AG04449 (cell line): ENCODE results near the gene IBSP.

Experiments used
- CTCF ChIA-PET: fragments of 350-600 bp; formaldehyde crosslinking; extraction: SDS; loops from one replicate; lab custom pipeline; 2021; ENCODE audit warnings: antibody characterized with exemption; lab: Yijun Ruan, JAX
- POLR2A ChIA-PET: fragments of 400-600, 350-600 bp; formaldehyde crosslinking; extraction: SDS; loops from one replicate; lab custom pipeline; 2020; ENCODE audit warnings: antibody characterized with exemption, inconsistent platforms; lab: Yijun Ruan, JAX
- DNase-seq: peaks from one replicate; pipeline ENCODE4 v3.0.0-alpha.2; 2010; ENCODE audit warnings: low read depth, low spot score
- H3K4me3 ChIP-seq: 2 replicates; pipeline ENCODE4 v1.5.1; 2011; ENCODE audit warnings: low read depth, mild to moderate bottlenecking, control low read depth, low read length
- CTCF ChIP-seq: IDR thresholded peaks from one replicate; pipeline ENCODE4 v1.5.1; 2011; ENCODE audit warnings: mild to moderate bottlenecking, moderate library complexity, low read length, control low read depth, inconsistent platforms; ENCODE audit not compliant: insufficient read depth; ENCODE audit errors: missing control alignments

The IBSP gene

GRCh38 chr4:87832669-87833068, 33.3 kb downstream of the IBSP start, which contains the start of gene MEPE:
Gene MEPE, plus strand, starts transcription at chr4:87832969. Its CDS starts 1,746 bp downstream, at chr4:87834715.
- POLR2A ChIA-PET: no interaction called here
- TF ChIP-seq CTCF: no peak
- CTCF ChIA-PET: interaction anchor here (1.5 to 2.6 kb wide), 3 partner anchors 14 to 289 kb away, joined by 3 to 9 read pairs (median 4); no protein-coding TSS in a partner anchor
- DNase-seq: no peak
- H3K4me3 ChIP-seq: no peak within 1 kb of the TSS

- POLR2A ChIA-PET: no interaction called here
- no peak for TF ChIP-seq CTCF
- CTCF ChIA-PET: interaction anchor here (0.7 to 2.6 kb wide), 4 partner anchors 15 to 290 kb away, joined by 3 to 9 read pairs (median 3); no protein-coding TSS in a partner anchor
- H3K4me3 ChIP-seq: no peak overlapping the region
- no peak for DNase-seq
These were observed 35.0 kb downstream of the IBSP start for GRCh38 chr4:87834401-87834800.

GRCh38 chr4:87835197-87835596, 35.8 kb downstream of the IBSP start:
- H3K4me3 ChIP-seq: no peak overlapping the region
- CTCF ChIA-PET: interaction anchor here (0.7 to 5.5 kb wide), 5 partner anchors 14 to 291 kb away, joined by 3 to 130 read pairs (median 3); no protein-coding TSS in a partner anchor
- DNase-seq: no peak
- no peak for TF ChIP-seq CTCF
- POLR2A ChIA-PET: no interaction called here

GRCh38 chr4:87835743-87836142, 36.4 kb downstream of the IBSP start:
- ChIA-PET CTCF (interaction anchor here (1.5 to 5.5 kb wide), 3 partner anchors 13 to 157 kb away, joined by 3 to 130 read pairs (median 63); no protein-coding TSS in a partner anchor), POLR2A (no interaction called here)
- no peak overlapping the region for H3K4me3 ChIP-seq
- no peak for DNase-seq
- no peak for TF ChIP-seq CTCF

GRCh38 chr4:87838205-87838604, 38.9 kb downstream of the IBSP start:
- DNase-seq: no peak
- H3K4me3 ChIP-seq: no peak overlapping the region
- ChIA-PET POLR2A (no interaction called here), CTCF (interaction anchor here (0.9 to 5.5 kb wide), 33 partner anchors 9 to 484 kb away, joined by 3 to 130 read pairs (median 4); no protein-coding TSS in a partner anchor)
- peak; percentile 20 for TF ChIP-seq CTCF

GRCh38 chr4:87838890-87839591, 39.7 kb downstream of the IBSP start:
- H3K4me3 ChIP-seq: no peak overlapping the region
- peak; percentile 50 for TF ChIP-seq CTCF
- DNase-seq: no peak
- POLR2A ChIA-PET: no interaction called here
- CTCF ChIA-PET: interaction anchor here (0.9 to 5.5 kb wide), 37 partner anchors 10 to 485 kb away, joined by 3 to 130 read pairs (median 4); partner anchors contain the start of gene IBSP
